Sigmoid colon (tissue), 3 donors: ENCODE results near the gene UFM1.

Source experiments
- POLR2A ChIP-seq, 2 donors: fragments of 450-650 bp; IDR thresholded peaks; one replicate each; pipeline ENCODE4 v1.6.1; 2016; ENCODE audit warnings: antibody characterized with exemption in 2 of 2, mild to moderate bottlenecking in 2 of 2, moderate library complexity in 2 of 2
- TF ChIP-seq, protein P1 (sequence below), 4 experiments: fragments of 450-650 bp in 3 of 4; fragments of 200-600 bp in 1 of 4; IDR thresholded peaks; one replicate each; pipeline ENCODE4 v1.5.1; 2016 to 2019; ENCODE audit warnings: antibody characterized with exemption in 4 of 4, mild to moderate bottlenecking in 3 of 4, moderate library complexity in 2 of 4

DNA sequence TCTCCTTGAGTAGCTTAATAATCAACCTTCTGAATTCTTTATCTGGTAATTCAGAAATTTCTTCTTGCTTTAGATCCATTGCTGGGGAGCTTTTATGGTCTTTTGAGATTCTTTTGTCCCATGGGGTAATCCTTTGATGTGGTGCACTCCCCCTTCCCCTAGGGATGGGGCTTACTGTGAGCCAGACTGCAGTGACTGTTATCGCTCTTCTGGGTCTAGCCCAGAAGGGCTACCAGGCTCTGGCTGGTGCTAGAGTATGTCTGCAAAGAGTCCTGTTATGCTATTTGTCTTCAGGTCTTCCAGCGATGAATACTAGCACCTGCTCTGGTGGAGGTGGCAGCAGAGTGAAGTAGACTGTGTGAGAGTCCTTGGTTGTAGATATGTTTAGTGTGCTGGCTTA, 41.7 kb downstream of the UFM1 start:
- no peak for TF ChIP-seq POLR2A (IDR thresholded peaks at IDR 0.05)
- TF ChIP-seq, protein P1, sequence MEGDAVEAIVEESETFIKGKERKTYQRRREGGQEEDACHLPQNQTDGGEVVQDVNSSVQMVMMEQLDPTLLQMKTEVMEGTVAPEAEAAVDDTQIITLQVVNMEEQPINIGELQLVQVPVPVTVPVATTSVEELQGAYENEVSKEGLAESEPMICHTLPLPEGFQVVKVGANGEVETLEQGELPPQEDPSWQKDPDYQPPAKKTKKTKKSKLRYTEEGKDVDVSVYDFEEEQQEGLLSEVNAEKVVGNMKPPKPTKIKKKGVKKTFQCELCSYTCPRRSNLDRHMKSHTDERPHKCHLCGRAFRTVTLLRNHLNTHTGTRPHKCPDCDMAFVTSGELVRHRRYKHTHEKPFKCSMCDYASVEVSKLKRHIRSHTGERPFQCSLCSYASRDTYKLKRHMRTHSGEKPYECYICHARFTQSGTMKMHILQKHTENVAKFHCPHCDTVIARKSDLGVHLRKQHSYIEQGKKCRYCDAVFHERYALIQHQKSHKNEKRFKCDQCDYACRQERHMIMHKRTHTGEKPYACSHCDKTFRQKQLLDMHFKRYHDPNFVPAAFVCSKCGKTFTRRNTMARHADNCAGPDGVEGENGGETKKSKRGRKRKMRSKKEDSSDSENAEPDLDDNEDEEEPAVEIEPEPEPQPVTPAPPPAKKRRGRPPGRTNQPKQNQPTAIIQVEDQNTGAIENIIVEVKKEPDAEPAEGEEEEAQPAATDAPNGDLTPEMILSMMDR (IDR thresholded peaks at IDR 0.05), result no peak
